ENCODE data around the gene IRF2BP2.
A peak's percentile ranks its signal among the peaks of the same experiment; 100 is the strongest.

Gene IRF2BP2

GRCh38 chr1:234571702-234572101, 38.3 kb downstream of the IRF2BP2 start:
- no peak overlapping the region for H3K9ac ChIP-seq (ENCODE audit: low read length)
- no peaks in the 10 kb centered on the region for H3K27me3 ChIP-seq (ENCODE audit: control insufficient read depth in 1 of 2, insufficient read depth in 2 of 2, low read length in 2 of 2)
- H3K27ac ChIP-seq (ENCODE audit: low read depth, low read length) = no peak overlapping the region
- peaks cover 16% of the 10 kb centered on the region for H3K4me1 ChIP-seq (ENCODE audit: insufficient read depth, low read length)
- no peak overlapping the region for H3K4me3 ChIP-seq (ENCODE audit: low read depth in 1 of 2, low read length in 2 of 2)
- no peaks in the 10 kb centered on the region for H3K36me3 ChIP-seq (ENCODE audit: insufficient read depth, low read length)
- H3K9me3 ChIP-seq (ENCODE audit: low read length) = no peaks in the 10 kb centered on the region

- Histone ChIP-seq H3K9ac (ENCODE audit: low read length) (no peak overlapping the region), H3K36me3 (ENCODE audit: insufficient read depth, low read length) (no peaks in the 10 kb centered on the region), H3K9me3 (ENCODE audit: low read length) (no peaks in the 10 kb centered on the region), H3K27me3 (ENCODE audit: control insufficient read depth in 1 of 2, insufficient read depth in 2 of 2, low read length in 2 of 2) (no peaks in the 10 kb centered on the region), H3K4me3 (ENCODE audit: low read depth in 1 of 2, low read length in 2 of 2) (no peak overlapping the region), H3K27ac (ENCODE audit: low read depth, low read length) (no peak overlapping the region), H3K4me1 (ENCODE audit: insufficient read depth, low read length) (peaks cover 22% of the 10 kb centered on the region)
Observed at GRCh38 chr1:234570329-234571120, 39.5 kb downstream of the IRF2BP2 start.

- peaks cover 23% of the 10 kb centered on the region for H3K4me1 ChIP-seq (ENCODE audit: insufficient read depth, low read length)
- H3K9ac ChIP-seq (ENCODE audit: low read length) = no peak overlapping the region
- H3K27ac ChIP-seq (ENCODE audit: low read depth, low read length) = no peak overlapping the region
- H3K27me3 ChIP-seq (ENCODE audit: control insufficient read depth in 1 of 2, insufficient read depth in 2 of 2, low read length in 2 of 2) = no peaks in the 10 kb centered on the region
- H3K4me3 ChIP-seq (ENCODE audit: low read depth in 1 of 2, low read length in 2 of 2) = no peak overlapping the region
- no peaks in the 10 kb centered on the region for H3K36me3 ChIP-seq (ENCODE audit: insufficient read depth, low read length)
- no peaks in the 10 kb centered on the region for H3K9me3 ChIP-seq (ENCODE audit: low read length)
Observed at GRCh38 chr1:234568345-234568744, 41.6 kb downstream of the IRF2BP2 start.

DNA sequence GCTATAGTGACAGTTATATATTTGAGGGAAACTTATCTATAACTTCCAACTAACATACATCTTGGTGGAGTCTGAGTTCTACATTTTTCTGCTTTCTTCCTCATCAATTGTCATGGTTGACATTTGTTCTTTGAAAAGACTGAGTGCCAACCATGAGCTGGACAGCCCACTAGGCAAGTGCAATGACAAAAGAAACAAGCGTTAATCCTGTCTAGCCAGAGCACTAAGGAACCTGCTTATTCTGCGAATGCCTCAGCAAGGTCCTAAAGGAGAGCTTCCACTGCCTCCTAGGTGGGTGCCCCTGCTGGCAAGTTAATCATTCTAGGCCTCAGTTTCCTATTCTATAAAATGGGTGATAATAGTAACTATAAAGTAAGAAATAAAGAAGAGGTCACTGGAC, 44.8 kb downstream of the IRF2BP2 start:
- Histone ChIP-seq H3K9ac (ENCODE audit: low read length) (no peak overlapping the region), H3K9me3 (ENCODE audit: low read length) (no peaks in the 10 kb centered on the region)

DNA sequence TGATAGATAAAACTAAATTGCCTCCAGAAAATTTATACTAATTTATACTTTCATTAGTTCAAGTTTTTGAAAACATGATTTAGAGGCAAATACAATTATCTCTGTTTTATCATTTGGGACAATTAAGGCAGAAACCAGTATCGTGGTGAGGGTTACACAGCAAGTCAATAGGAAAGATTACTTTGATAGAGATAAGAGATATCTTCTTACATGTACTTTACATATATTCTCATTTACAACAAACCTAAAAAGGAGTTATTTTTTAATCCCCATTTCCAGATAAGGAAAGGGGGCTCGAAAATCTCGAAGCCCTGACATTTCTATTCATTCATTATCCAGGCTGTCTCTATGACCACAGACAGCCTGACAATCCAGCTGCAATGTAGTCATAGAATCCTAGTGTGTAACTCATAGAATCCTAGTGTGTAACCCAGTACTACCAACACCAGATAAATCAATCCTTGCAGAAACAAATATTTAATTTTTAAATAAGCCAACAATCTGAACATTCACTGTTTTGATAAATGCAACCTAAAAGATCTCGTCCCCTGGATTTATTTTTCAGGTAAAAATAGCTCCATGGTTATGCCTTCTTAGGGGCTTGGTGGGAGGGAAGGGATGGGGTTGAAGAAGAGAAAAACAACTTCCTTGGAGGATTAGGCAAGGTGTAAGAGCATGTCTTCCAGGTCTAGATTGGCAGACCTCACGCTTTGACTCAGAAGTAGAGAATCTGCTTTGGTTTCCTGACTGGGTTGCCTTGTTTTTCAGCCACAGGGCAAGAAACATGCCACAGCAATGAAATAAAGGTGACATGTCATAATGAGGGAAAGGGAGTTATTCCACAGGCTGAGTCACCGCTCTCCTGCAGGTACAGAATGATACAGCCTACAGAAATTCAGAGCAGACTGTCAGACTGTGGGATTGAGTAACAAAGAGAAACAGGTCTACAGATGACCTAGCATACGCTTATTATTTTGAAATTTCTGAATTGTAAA, 45.6 kb downstream of the IRF2BP2 start:
- no peak overlapping the region for H3K9ac ChIP-seq (ENCODE audit: low read length)
- H3K4me1 ChIP-seq (ENCODE audit: insufficient read depth, low read length) = peaks cover 22% of the 10 kb centered on the region
- H3K27me3 ChIP-seq (ENCODE audit: control insufficient read depth in 1 of 2, insufficient read depth in 2 of 2, low read length in 2 of 2) = no peaks in the 10 kb centered on the region
- no peaks in the 10 kb centered on the region for H3K36me3 ChIP-seq (ENCODE audit: insufficient read depth, low read length)
- no peaks in the 10 kb centered on the region for H3K9me3 ChIP-seq (ENCODE audit: low read length)
- no peak overlapping the region for H3K4me3 ChIP-seq (ENCODE audit: low read depth in 1 of 2, low read length in 2 of 2)
- H3K27ac ChIP-seq (ENCODE audit: low read depth, low read length) = no peak overlapping the region

More for the DNA sequence above, 44.8 kb downstream of the IRF2BP2 start:
- Histone ChIP-seq H3K36me3 (ENCODE audit: insufficient read depth, low read length) (no peaks in the 10 kb centered on the region), H3K27me3 (ENCODE audit: control insufficient read depth in 1 of 2, insufficient read depth in 2 of 2, low read length in 2 of 2) (no peaks in the 10 kb centered on the region), H3K4me3 (ENCODE audit: low read depth in 1 of 2, low read length in 2 of 2) (no peak overlapping the region), H3K27ac (ENCODE audit: low read depth, low read length) (no peak overlapping the region), H3K4me1 (ENCODE audit: insufficient read depth, low read length) (peaks cover 22% of the 10 kb centered on the region)

DNA sequence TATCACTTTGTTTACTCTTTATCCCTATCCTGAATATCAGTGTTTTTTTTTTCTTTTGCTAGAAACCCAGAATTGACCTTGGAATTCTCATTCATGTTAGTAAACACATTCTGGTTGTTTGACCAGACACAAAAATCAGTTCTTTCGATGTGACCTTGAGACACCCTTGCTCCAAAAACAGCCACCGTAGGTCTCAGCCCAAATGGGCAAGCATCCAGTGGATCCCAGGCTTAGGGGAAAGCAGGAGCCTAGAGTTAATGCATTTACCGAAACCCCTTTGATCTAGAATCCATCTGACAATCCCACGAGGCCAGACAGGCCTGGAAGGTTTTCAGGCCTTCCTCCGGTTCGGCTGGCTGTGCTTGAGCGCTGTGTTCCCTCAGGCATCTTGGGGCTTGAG, 47.6 kb downstream of the IRF2BP2 start:
- Histone ChIP-seq H3K27me3 (ENCODE audit: control insufficient read depth in 1 of 2, insufficient read depth in 2 of 2, low read length in 2 of 2) (no peaks in the 10 kb centered on the region), H3K9ac (ENCODE audit: low read length) (no peak overlapping the region), H3K4me3 (ENCODE audit: low read depth in 1 of 2, low read length in 2 of 2) (no peak overlapping the region), H3K9me3 (ENCODE audit: low read length) (no peaks in the 10 kb centered on the region), H3K36me3 (ENCODE audit: insufficient read depth, low read length) (no peaks in the 10 kb centered on the region), H3K27ac (ENCODE audit: low read depth, low read length) (peak overlapping the region; percentile 47), H3K4me1 (ENCODE audit: insufficient read depth, low read length) (peaks cover 22% of the 10 kb centered on the region)

GRCh38 chr1:234561319-234561718, 48.7 kb downstream of the IRF2BP2 start:
- no peaks in the 10 kb centered on the region for H3K9me3 ChIP-seq (ENCODE audit: low read length)
- no peaks in the 10 kb centered on the region for H3K27me3 ChIP-seq (ENCODE audit: control insufficient read depth in 1 of 2, insufficient read depth in 2 of 2, low read length in 2 of 2)
- H3K27ac ChIP-seq (ENCODE audit: low read depth, low read length) = no peak overlapping the region
- H3K4me1 ChIP-seq (ENCODE audit: insufficient read depth, low read length) = peaks cover 22% of the 10 kb centered on the region
- no peaks in the 10 kb centered on the region for H3K36me3 ChIP-seq (ENCODE audit: insufficient read depth, low read length)
- H3K4me3 ChIP-seq (ENCODE audit: low read depth in 1 of 2, low read length in 2 of 2) = no peak overlapping the region
- no peak overlapping the region for H3K9ac ChIP-seq (ENCODE audit: low read length)

GRCh38 chr1:234559902-234560676, 49.9 kb downstream of the IRF2BP2 start:
- no peaks in the 10 kb centered on the region for H3K36me3 ChIP-seq (ENCODE audit: insufficient read depth, low read length)
- H3K27me3 ChIP-seq (ENCODE audit: control insufficient read depth in 1 of 2, insufficient read depth in 2 of 2, low read length in 2 of 2) = no peaks in the 10 kb centered on the region
- peak overlapping the region; percentile 50 for H3K27ac ChIP-seq (ENCODE audit: low read depth, low read length)
- no peaks in the 10 kb centered on the region for H3K9me3 ChIP-seq (ENCODE audit: low read length)
- H3K9ac ChIP-seq (ENCODE audit: low read length) = no peak overlapping the region
- H3K4me3 ChIP-seq (ENCODE audit: low read depth in 1 of 2, low read length in 2 of 2) = no peak overlapping the region
- H3K4me1 ChIP-seq (ENCODE audit: insufficient read depth, low read length) = peaks cover 14% of the 10 kb centered on the region

GRCh38 chr1:234559152-234559901, 50.7 kb downstream of the IRF2BP2 start:
- Histone ChIP-seq H3K36me3 (ENCODE audit: insufficient read depth, low read length) (no peaks in the 10 kb centered on the region), H3K9ac (ENCODE audit: low read length) (no peak overlapping the region), H3K4me1 (ENCODE audit: insufficient read depth, low read length) (peaks cover 17% of the 10 kb centered on the region), H3K4me3 (ENCODE audit: low read depth in 1 of 2, low read length in 2 of 2) (no peak overlapping the region), H3K9me3 (ENCODE audit: low read length) (no peaks in the 10 kb centered on the region), H3K27me3 (ENCODE audit: control insufficient read depth in 1 of 2, insufficient read depth in 2 of 2, low read length in 2 of 2) (no peaks in the 10 kb centered on the region), H3K27ac (ENCODE audit: low read depth, low read length) (peak overlapping the region; percentile 50)

GRCh38 chr1:234558330-234558836, 51.6 kb downstream of the IRF2BP2 start:
- Histone ChIP-seq H3K9me3 (ENCODE audit: low read length) (no peaks in the 10 kb centered on the region), H3K4me3 (ENCODE audit: low read depth in 1 of 2, low read length in 2 of 2) (no peak overlapping the region), H3K4me1 (ENCODE audit: insufficient read depth, low read length) (peaks cover 25% of the 10 kb centered on the region), H3K27me3 (ENCODE audit: control insufficient read depth in 1 of 2, insufficient read depth in 2 of 2, low read length in 2 of 2) (no peaks in the 10 kb centered on the region), H3K27ac (ENCODE audit: low read depth, low read length) (no peak overlapping the region), H3K9ac (ENCODE audit: low read length) (no peak overlapping the region), H3K36me3 (ENCODE audit: insufficient read depth, low read length) (no peaks in the 10 kb centered on the region)

All from muscle layer of colon (tissue), 2 donors.